Progenitor cell of endocrine pancreas (in vitro differentiated cells): ENCODE measurements around the gene DNASE1L1. TPM values are rescaled to one million over a fixed set of nuclear protein-coding genes. Genes with fewer than 3 reads are reported as not detected.
"Not testable (repeated sequence)": the region's sequence is repeated elsewhere in the genome, so short reads cannot be mapped to it uniquely, and the experiment has no call there.

ENCODE experiments used
- DNase-seq: peaks from one replicate; pipeline ENCODE4 v3.0.0; 2021; ENCODE audit warnings: low spot score; ENCODE audit not compliant: unreplicated experiment
- H3K27ac Mint-ChIP-seq: 2 replicates; pipeline ENCODE4 v1.8.0; 2021; ENCODE audit warnings: mild to moderate bottlenecking, moderate library complexity, mixed read lengths
- H3K27me3 Mint-ChIP-seq: 2 replicates; pipeline ENCODE4 v1.8.0; 2021; ENCODE audit warnings: mixed read lengths
- H3K36me3 Mint-ChIP-seq: 2 replicates; pipeline ENCODE4 v1.8.0; 2022; ENCODE audit warnings: mixed read lengths; ENCODE audit not compliant: insufficient read depth
- H3K4me1 Mint-ChIP-seq: 2 replicates; pipeline ENCODE4 v1.8.0; 2021; ENCODE audit warnings: low read depth, mixed read lengths
- H3K4me3 Mint-ChIP-seq: 2 replicates; pipeline ENCODE4 v1.8.0; 2021; ENCODE audit warnings: low read depth, mild to moderate bottlenecking, moderate library complexity, mixed read lengths
- H3K9me3 Mint-ChIP-seq: 2 replicates; pipeline ENCODE4 v1.8.0; 2021; ENCODE audit warnings: low read depth, mixed read lengths
- CTCF ChIP-seq: fragments of 200-600 bp; sonication (generic); IDR thresholded peaks from one replicate; pipeline ENCODE4 v1.5.0; 2021; ENCODE audit warnings: antibody characterized with exemption, mild to moderate bottlenecking; ENCODE audit not compliant: unreplicated experiment
- total RNA-seq: library from RNA; stranded (reverse); gene quantifications from 2 replicates; pipeline ENCODE4 v1.2.1, GENCODE V29; 2021

DNASE1L1 gene
- total RNA-seq, 1 donor from 2014 or later: 12.7 TPM

GRCh38 chrX:154403858-154404257 is 5.2 kb downstream of the DNASE1L1 start:
- no peaks in the 10 kb centered on the region for H3K27me3 Mint-ChIP-seq
- no peak overlapping the region for H3K4me3 Mint-ChIP-seq
- peaks cover 11% of the 10 kb centered on the region for H3K9me3 Mint-ChIP-seq
- no peak for TF ChIP-seq CTCF
- H3K27ac Mint-ChIP-seq: no peak overlapping the region
- peaks cover 14% of the 10 kb centered on the region for H3K36me3 Mint-ChIP-seq
- peaks cover 10% of the 10 kb centered on the region for H3K4me1 Mint-ChIP-seq
- DNase-seq: no peak

- H3K27ac Mint-ChIP-seq: peak overlapping the region; percentile 45
These were observed 5.9 kb downstream of the DNASE1L1 start for GRCh38 chrX:154403192-154403591.

GRCh38 chrX:154402622-154403127 is 6.4 kb downstream of the DNASE1L1 start:
- H3K9me3 Mint-ChIP-seq: peaks cover 11% of the 10 kb centered on the region
- H3K4me3 Mint-ChIP-seq: no peak overlapping the region
- DNase-seq: no peak
- H3K36me3 Mint-ChIP-seq: peaks cover 15% of the 10 kb centered on the region
- peak overlapping the region; percentile 17 for H3K27ac Mint-ChIP-seq
- H3K4me1 Mint-ChIP-seq: peaks cover 9% of the 10 kb centered on the region
- no peaks in the 10 kb centered on the region for H3K27me3 Mint-ChIP-seq
- TF ChIP-seq CTCF: no peak

More at GRCh38 chrX:154403192-154403591, 5.9 kb downstream of the DNASE1L1 start:
- no peak for TF ChIP-seq CTCF
- Mint-ChIP-seq H3K4me3 (no peak overlapping the region), H3K9me3 (peaks cover 11% of the 10 kb centered on the region), H3K27me3 (no peaks in the 10 kb centered on the region), H3K4me1 (peaks cover 9% of the 10 kb centered on the region), H3K36me3 (peaks cover 15% of the 10 kb centered on the region)
- no peak for DNase-seq

- Mint-ChIP-seq H3K4me3 (no peak overlapping the region), H3K4me1 (peaks cover 9% of the 10 kb centered on the region), H3K9me3 (peaks cover 11% of the 10 kb centered on the region), H3K36me3 (peaks cover 15% of the 10 kb centered on the region), H3K27ac (peak overlapping the region; percentile 17), H3K27me3 (no peaks in the 10 kb centered on the region)
- no peak for DNase-seq
- no peak for TF ChIP-seq CTCF
These were observed 7.0 kb downstream of the DNASE1L1 start for GRCh38 chrX:154401918-154402621.

GRCh38 chrX:154401045-154401799 is 7.8 kb downstream of the DNASE1L1 start:
- Mint-ChIP-seq H3K4me3 (peak overlapping the region; percentile 97), H3K36me3 (peaks cover 15% of the 10 kb centered on the region), H3K9me3 (peaks cover 11% of the 10 kb centered on the region), H3K4me1 (peaks cover 9% of the 10 kb centered on the region), H3K27me3 (no peaks in the 10 kb centered on the region), H3K27ac (peak overlapping the region; percentile 24)
- TF ChIP-seq CTCF: no peak
- no peak for DNase-seq

- H3K4me1 Mint-ChIP-seq, DNase-seq, H3K27me3 Mint-ChIP-seq: not testable (repeated sequence)
- peaks cover 11% of the 10 kb centered on the region for H3K9me3 Mint-ChIP-seq
- peak overlapping the region; percentile 97 for H3K4me3 Mint-ChIP-seq
- peaks cover 15% of the 10 kb centered on the region for H3K36me3 Mint-ChIP-seq
- H3K27ac Mint-ChIP-seq: peak overlapping the region; percentile 62
These were observed 8.7 kb downstream of the DNASE1L1 start for GRCh38 chrX:154400369-154400817.
